ENCODE data around the gene OSBPL10. TPM values are rescaled to one million over a fixed set of nuclear protein-coding genes. Genes with fewer than 3 reads are reported as not detected.

Gene OSBPL10
- total RNA-seq, 1 donor from 2014 or later: 20.1 TPM

DNA sequence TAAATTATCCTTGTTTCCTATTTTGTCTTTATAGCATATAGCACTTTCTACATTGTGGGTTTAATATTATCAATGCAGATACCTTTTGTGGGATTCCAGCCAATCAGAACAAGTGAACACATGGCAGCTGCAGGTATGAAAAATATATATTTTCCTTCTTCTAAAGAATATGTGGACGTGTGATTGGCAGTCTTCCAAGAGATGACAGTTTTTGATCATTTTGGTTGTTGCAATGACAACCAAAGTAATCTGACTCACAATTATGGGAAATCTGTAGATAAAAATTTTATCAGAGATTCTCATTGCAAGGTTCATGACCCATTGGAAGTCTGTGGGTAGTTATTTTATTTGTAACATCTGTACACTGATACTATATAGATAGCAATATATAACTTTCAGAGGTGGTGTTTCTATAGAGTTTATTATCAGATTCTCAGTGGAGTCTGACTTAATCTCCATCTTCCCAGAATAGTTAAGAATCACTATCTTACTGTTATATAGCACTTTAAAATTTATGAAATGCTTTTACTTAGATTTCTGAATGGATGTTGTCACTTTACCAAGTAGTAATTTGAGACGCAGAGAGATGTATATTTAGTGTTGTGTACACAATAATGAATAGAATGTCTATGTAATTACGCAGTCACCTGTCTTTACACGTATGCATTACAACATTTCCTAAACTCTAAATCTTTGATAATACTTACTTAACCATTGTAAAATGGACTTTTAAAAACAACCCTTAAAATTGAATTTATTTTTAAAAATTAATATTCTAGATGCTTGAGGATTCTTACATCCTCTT, 365.8 kb downstream of the OSBPL10 start:
- Histone ChIP-seq H3K4me3 (ENCODE audit: low read depth, low read length) (no peak overlapping the region), H3K27me3 (ENCODE audit: control insufficient read depth, insufficient read depth, low read length) (no peaks in the 10 kb centered on the region), H3K36me3 (ENCODE audit: control insufficient read depth, insufficient read depth, low read length) (no peaks in the 10 kb centered on the region)
- no peak for DNase-seq (ENCODE audit: low read depth)
- TF ChIP-seq, protein P1, sequence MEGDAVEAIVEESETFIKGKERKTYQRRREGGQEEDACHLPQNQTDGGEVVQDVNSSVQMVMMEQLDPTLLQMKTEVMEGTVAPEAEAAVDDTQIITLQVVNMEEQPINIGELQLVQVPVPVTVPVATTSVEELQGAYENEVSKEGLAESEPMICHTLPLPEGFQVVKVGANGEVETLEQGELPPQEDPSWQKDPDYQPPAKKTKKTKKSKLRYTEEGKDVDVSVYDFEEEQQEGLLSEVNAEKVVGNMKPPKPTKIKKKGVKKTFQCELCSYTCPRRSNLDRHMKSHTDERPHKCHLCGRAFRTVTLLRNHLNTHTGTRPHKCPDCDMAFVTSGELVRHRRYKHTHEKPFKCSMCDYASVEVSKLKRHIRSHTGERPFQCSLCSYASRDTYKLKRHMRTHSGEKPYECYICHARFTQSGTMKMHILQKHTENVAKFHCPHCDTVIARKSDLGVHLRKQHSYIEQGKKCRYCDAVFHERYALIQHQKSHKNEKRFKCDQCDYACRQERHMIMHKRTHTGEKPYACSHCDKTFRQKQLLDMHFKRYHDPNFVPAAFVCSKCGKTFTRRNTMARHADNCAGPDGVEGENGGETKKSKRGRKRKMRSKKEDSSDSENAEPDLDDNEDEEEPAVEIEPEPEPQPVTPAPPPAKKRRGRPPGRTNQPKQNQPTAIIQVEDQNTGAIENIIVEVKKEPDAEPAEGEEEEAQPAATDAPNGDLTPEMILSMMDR (IDR thresholded peaks at IDR 0.05; ENCODE audit: insufficient read depth, low read length, poor library complexity, severe bottlenecking): no peak

DNA sequence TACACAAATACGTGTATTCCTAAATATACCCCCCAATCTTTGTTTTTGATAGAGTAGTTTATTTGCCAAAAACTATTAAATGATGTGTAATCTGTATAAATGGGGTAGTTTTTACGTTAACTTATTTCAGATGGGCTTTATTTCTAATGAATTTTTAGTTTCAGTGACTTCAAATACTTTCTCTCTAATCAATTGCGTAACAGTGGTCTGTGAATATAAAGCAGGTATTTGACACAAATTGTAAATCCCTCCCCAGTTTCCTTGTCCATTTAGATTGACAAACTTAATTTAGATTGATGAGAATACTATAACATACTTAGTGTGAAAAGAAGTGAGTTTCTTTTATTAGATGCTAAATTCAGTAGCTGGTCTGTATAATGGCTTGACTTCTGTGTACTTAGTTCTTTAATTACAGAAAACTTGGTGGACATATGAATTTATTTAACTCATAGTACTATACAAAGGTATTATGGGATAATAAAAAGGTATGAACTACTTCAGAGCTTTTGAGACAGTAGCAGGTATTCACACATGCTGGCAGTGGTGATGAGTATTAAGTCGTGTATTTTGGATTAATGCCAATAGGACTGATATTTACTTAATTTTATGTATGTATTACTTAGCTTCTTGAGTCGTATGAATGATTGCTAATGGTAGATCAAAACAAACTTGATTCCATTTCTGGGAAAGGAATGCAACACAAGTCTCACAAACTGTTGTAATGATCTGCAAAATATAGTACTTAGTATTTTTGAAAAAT, 366.7 kb downstream of the OSBPL10 start:
- Histone ChIP-seq H3K36me3 (ENCODE audit: control insufficient read depth, insufficient read depth, low read length) (no peaks in the 10 kb centered on the region), H3K4me3 (ENCODE audit: low read depth, low read length) (no peak overlapping the region), H3K27me3 (ENCODE audit: control insufficient read depth, insufficient read depth, low read length) (no peaks in the 10 kb centered on the region)
- TF ChIP-seq, protein P1 (IDR thresholded peaks at IDR 0.05; ENCODE audit: insufficient read depth, low read length, poor library complexity, severe bottlenecking): no peak
- DNase-seq (ENCODE audit: low read depth): no peak

DNA sequence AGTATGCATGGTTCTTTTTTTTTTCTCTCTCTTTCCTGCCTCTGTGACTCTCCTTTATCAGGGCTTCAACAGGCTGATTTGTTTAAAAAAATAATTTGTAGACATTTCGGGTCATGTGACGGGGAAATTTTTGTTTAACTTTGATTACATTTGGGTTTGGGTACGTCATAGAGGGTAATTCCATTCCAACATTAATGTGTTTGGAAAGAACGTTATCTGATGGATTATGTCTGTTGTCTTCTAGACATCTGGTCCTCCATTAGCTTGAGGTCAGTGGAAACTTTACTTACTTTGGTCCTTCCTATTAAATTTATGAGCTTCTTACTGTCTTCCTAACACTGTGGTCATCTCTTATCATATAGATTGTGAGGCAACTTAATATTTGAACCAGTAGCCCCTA, 367.4 kb downstream of the OSBPL10 start:
- Histone ChIP-seq H3K36me3 (ENCODE audit: control insufficient read depth, insufficient read depth, low read length) (no peaks in the 10 kb centered on the region), H3K4me3 (ENCODE audit: low read depth, low read length) (no peak overlapping the region), H3K27me3 (ENCODE audit: control insufficient read depth, insufficient read depth, low read length) (no peaks in the 10 kb centered on the region)
- no peak for DNase-seq (ENCODE audit: low read depth)
- TF ChIP-seq, protein P1 (IDR thresholded peaks at IDR 0.05; ENCODE audit: insufficient read depth, low read length, poor library complexity, severe bottlenecking): no peak

DNA sequence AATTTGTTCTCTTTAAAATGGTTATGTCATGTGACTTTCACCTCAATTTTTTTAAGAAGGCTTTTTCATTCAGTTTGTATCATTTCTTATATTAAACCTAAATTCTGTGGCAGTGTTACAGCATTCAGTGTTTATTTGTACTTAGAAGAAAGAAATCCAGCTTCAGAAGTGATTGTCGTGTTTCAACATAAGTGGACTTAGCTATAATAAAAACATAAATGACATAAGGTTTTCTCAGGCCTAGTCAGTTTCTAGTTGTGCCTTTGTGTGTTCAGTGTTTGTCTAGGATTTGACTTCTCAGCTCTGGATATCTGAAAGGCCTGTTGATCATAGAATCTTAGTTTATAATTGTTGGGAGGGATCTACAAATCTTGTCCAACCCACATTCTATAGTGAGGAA, 367.9 kb downstream of the OSBPL10 start:
- no peaks in the 10 kb centered on the region for H3K36me3 ChIP-seq (ENCODE audit: control insufficient read depth, insufficient read depth, low read length)
- H3K27me3 ChIP-seq (ENCODE audit: control insufficient read depth, insufficient read depth, low read length): no peaks in the 10 kb centered on the region
- no peak overlapping the region for H3K4me3 ChIP-seq (ENCODE audit: low read depth, low read length)
- TF ChIP-seq, protein P1 (IDR thresholded peaks at IDR 0.05; ENCODE audit: insufficient read depth, low read length, poor library complexity, severe bottlenecking): no peak
- no peak for DNase-seq (ENCODE audit: low read depth)

Other genes starting within 250 kb of the OSBPL10 start
- 1.3 and 2.2 TPM in 2 replicates for gene ZNF860, start 488 bp upstream of the OSBPL10 start, total RNA-seq
- gene GPD1L, start 125.4 kb upstream of the OSBPL10 start, total RNA-seq: 10.1 and 11.5 TPM in 2 replicates

Data from kidney epithelial cell (primary cell).